ENCODE measurements around the gene SPATA6.

- TF ChIP-seq CTCF (conservative IDR thresholded peaks at IDR 0.05; ENCODE audit: low read depth, low read length), result no peak
- TF ChIP-seq POLR2A (IDR thresholded peaks at IDR 0.05; ENCODE audit: low read depth, low read length), result no peak
- no peak for TF ChIP-seq NFE2L2 (IDR thresholded peaks at IDR 0.05; ENCODE audit: low read depth, low read length)
Observed at GRCh38 chr1:48466594-48466993, 5.4 kb downstream of the SPATA6 start.
